Prostate gland (tissue), 2 donors: ENCODE measurements around the gene NDUFC2. TPM values are rescaled to one million over a fixed set of nuclear protein-coding genes. Genes with fewer than 3 reads are reported as not detected.
A peak's percentile ranks its signal among the peaks of the same experiment; 100 is the strongest.
"Not testable (repeated sequence)": the region's sequence is repeated elsewhere in the genome, so short reads cannot be mapped to it uniquely, and the experiment has no call there.

Experiments used
- DNase-seq: peaks from one replicate; pipeline ENCODE4 v3.0.0-alpha.2; 2019; ENCODE audit warnings: low spot score
- H3K27ac ChIP-seq, 2 donors: fragments of 200-600 bp; sonication (generic); 2 replicates each; pipeline ENCODE4 v1.5.1; 2017 to 2019
- H3K27me3 ChIP-seq: fragments of 200-600 bp; sonication (generic); replicated peaks from 2 replicates; pipeline ENCODE4 v1.5.1; 2019; ENCODE audit not compliant: insufficient read depth
- H3K36me3 ChIP-seq, 2 donors: fragments of 200-600 bp; sonication (generic); 1 replicate in 1 of 2; 2 replicates in 1 of 2; pipeline versions ENCODE4 v1.5.1 to v1.8.1; 2017 to 2019
- H3K4me1 ChIP-seq: fragments of 200-600 bp; sonication (generic); replicated peaks from 2 replicates; pipeline ENCODE4 v1.5.1; 2019
- H3K4me3 ChIP-seq, 2 donors: fragments of 200-600 bp; sonication (generic); 2 replicates each; pipeline ENCODE4 v1.5.1; 2017 to 2019
- H3K9me3 ChIP-seq: fragments of 200-600 bp; sonication (generic); 2 replicates; pipeline ENCODE4 v1.5.1; 2017
- POLR2A ChIP-seq: fragments of 450-650 bp; IDR thresholded peaks from one replicate; pipeline ENCODE4 v1.6.1; 2016; ENCODE audit warnings: antibody characterized with exemption, mild to moderate bottlenecking
- POLR2AphosphoS5 ChIP-seq: sonication (generic); formaldehyde crosslinking; IDR thresholded peaks from one replicate; pipeline ENCODE4 v1.6.1; 2017; ENCODE audit warnings: antibody characterized with exemption
- WGBS: methylation state at CpG from one replicate; pipeline ENCODE4 v1.1.5; 2018; 5-methylcytosine and 5-hydroxymethylcytosine counted together
- intact Hi-C: fragments of 100-400 bp; cut with DNase I; formaldehyde crosslinking; loops from one replicate; pipeline ENCODE4 v1.14.2; 2022
- total RNA-seq, 2 donors: library from RNA; depleted of rRNA; stranded (reverse); fragments of >200 nt; gene quantifications; one replicate each; pipeline ENCODE4 v1.1.0, GENCODE V29; 2016
- TF ChIP-seq, protein P1 (sequence below), 4 experiments: fragments of 200-600 bp in 2 of 4; fragments of 450-650 bp in 2 of 4; sonication (generic) in 2 of 4; IDR thresholded peaks; 1 replicate in 3 of 4; 2 replicates in 1 of 4; pipeline ENCODE4 v1.5.1; 2016 to 2019; ENCODE audit warnings: antibody characterized with exemption in 4 of 4, mild to moderate bottlenecking in 2 of 4, moderate library complexity in 2 of 4

The NDUFC2 gene
- total RNA-seq, 2 donors from 2014 or later: 119 to 193 TPM

DNA sequence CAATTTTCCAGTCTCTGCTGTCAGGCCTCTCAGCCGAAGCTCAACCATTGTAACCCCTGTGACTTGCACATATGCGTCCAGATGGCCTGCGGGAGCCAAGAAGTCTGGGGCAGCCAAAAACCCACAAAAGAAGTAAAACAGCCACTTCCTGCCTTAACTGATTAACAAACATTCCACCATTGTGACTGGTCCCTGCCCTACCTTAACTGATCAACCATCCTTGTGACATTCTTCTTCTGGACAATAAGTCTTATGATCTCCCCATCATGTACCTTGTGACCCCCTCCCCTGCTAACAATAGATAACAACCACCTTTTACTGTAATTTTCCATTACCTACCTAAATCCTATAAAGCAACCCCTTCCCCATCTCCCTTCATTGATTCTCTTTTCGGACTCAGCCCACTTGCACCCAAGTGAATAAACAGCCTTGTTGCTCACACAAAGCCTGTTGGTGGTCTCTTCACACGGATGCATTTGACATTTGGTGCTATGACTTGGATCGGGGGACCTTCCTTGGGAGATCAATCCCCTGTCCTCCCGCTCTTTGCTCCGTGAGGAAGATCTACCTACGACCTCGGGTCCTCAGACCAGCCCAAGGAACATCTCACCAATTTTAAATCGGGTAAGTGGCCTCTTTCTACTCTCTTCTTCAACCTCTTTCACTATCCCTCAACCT lies 1.3 kb upstream of the NDUFC2 start:
- Histone ChIP-seq H3K4me3 (no peak overlapping the region), H3K27ac (no peak overlapping the region), H3K9me3 (no peaks in the 10 kb centered on the region), H3K36me3 (no peaks in the 10 kb centered on the region), H3K27me3 (no peaks in the 10 kb centered on the region), H3K4me1 (peaks cover 12% of the 10 kb centered on the region)
- TF ChIP-seq POLR2A: no peak
- TF ChIP-seq POLR2AphosphoS5: no peak
- TF ChIP-seq, protein P1, sequence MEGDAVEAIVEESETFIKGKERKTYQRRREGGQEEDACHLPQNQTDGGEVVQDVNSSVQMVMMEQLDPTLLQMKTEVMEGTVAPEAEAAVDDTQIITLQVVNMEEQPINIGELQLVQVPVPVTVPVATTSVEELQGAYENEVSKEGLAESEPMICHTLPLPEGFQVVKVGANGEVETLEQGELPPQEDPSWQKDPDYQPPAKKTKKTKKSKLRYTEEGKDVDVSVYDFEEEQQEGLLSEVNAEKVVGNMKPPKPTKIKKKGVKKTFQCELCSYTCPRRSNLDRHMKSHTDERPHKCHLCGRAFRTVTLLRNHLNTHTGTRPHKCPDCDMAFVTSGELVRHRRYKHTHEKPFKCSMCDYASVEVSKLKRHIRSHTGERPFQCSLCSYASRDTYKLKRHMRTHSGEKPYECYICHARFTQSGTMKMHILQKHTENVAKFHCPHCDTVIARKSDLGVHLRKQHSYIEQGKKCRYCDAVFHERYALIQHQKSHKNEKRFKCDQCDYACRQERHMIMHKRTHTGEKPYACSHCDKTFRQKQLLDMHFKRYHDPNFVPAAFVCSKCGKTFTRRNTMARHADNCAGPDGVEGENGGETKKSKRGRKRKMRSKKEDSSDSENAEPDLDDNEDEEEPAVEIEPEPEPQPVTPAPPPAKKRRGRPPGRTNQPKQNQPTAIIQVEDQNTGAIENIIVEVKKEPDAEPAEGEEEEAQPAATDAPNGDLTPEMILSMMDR (IDR thresholded peaks at IDR 0.05): no peak
- 81% methylated on average over 11 of the region's 11 CpGs for whole genome bisulfite sequencing
- no peak for DNase-seq
- intact Hi-C loops: no loop called here

DNA sequence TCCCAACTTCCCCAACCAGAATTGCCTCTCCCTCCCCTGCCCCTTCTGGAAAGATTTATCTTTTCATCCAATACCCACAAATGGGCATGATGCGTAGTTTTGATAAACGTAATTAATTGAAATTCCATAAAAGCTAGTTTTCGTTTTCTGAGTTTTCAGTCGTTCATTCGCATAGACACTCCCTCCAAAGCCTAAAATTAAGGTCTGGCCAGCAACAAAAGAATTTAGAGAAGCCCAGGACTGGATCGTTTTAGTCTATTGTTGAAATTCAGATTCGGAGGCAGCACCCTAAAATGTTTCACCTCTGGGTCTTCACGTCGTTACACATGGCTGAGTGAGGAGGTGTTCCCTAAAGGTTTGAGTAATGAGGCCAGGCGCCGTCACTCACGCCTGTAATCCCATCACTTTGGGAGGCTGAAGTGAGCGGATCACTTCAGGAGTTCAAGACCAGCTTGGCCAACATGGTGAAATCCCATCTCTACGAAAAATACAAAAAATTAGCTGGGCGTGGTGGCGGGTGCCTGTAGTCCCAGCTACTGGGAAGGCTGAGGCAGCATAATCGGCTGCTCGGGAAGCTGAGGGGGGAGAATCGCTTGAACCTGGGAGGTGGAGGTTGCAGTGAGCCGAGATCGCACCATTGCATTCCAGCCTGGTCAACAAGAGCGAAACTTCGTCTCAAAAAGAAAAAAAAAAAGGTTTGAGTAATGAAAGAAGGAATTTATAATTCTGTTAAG lies 589 bp upstream of the NDUFC2 start:
- no peaks in the 10 kb centered on the region for H3K36me3 ChIP-seq
- H3K4me1 ChIP-seq: peaks cover 12% of the 10 kb centered on the region
- no peaks in the 10 kb centered on the region for H3K27me3 ChIP-seq
- DNase-seq: no peak
- TF ChIP-seq, protein P1 (IDR thresholded peaks at IDR 0.05): no peak
- TF ChIP-seq POLR2A (no peak), POLR2AphosphoS5 (no peak)
- intact Hi-C loops: no loop called here
- 60% methylated on average over 23 of the region's 23 CpGs for WGBS
- no peaks in the 10 kb centered on the region for H3K9me3 ChIP-seq
- peak overlapping the region; percentile 83 to 87 for H3K4me3 ChIP-seq
- peak overlapping the region; percentile 83 to 84 for H3K27ac ChIP-seq

DNA sequence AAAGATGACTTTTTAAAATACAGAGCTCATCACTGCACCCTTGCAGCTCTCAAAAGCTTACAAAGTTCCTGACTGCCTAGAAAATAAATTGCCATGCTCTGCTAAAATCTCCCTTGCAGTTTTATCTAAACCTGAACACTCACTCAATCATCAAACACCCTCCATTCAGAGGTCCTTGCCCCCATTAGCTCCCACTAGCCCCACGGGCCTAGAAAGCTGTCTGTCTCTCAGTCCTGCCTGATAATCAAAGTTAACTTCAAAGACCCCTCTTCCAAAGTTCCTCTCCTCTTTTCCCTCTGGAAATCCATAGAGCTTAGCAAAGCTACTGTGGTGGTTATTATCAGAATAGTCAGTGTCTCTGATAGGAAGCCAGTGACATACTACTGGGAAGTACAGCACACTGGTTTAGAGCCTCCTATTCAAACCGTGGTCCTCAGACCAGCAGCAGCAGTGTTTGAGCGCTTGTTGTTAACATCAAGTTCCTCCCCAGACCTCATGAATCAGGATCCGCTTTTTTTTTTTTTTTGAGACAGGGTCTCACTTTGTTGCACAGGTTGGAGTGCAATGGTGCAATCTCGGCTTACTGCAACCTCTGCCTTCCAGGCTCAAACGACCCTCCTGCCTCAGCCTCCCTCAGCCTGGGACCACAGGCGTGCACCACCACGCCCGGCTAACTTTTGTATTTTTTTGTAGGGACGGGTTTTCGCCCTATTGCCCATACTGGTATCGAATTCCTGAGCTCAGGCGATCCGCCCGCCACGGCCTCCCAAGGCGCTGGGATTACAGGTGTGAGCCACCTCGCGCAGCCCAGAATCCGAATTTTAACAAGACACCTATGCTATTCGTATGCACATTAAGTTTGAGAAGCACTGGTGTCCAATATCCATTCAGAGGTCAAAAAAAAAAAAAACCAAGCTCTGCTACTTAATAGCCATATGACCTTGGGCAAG lies 1.2 kb downstream of the NDUFC2 start:
- Histone ChIP-seq H3K27ac (peak overlapping the region in 1 of 2 donors; percentile 84), H3K4me3 (peak overlapping the region; percentile 83 to 87), H3K9me3 (no peaks in the 10 kb centered on the region), H3K36me3 (no peaks in the 10 kb centered on the region), H3K27me3 (no peaks in the 10 kb centered on the region), H3K4me1 (peaks cover 12% of the 10 kb centered on the region)
- intact Hi-C loops: no loop called here
- 39% methylated on average over 20 of the region's 21 CpGs for WGBS
- TF ChIP-seq, protein P1 (IDR thresholded peaks at IDR 0.05): no peak
- TF ChIP-seq POLR2AphosphoS5 (no peak), POLR2A (no peak)
- DNase-seq: no peak

DNA sequence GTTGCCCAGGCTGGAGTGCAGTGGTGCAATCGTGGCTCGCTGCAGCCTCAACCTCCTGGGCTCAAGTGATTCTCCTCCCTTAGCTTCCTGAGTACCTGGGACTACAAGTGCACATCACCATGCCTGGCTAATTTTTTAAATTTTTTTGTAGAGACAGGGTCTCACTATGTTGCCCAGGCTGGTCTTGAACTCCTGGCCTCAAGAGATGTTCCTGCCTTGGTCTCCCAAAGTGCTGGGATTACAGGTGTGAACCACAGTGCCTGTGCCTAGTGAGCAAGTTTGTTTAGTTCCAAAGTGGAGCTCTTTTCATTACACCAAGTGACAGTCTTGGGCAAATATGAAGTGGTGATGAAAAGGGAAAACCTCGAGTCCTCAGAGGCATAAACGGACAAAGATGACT lies 2.1 kb downstream of the NDUFC2 start:
- H3K9me3 ChIP-seq, H3K27ac ChIP-seq, DNase-seq, H3K36me3 ChIP-seq, H3K27me3 ChIP-seq, H3K4me3 ChIP-seq, intact Hi-C loops: not testable (repeated sequence)
- WGBS: 65% methylated on average over 4 of the region's 4 CpGs
- peaks cover 12% of the 10 kb centered on the region for H3K4me1 ChIP-seq
